ENCODE data around the gene GTF2I.
"Not testable (repeated sequence)": the region's sequence is repeated elsewhere in the genome, so short reads cannot be mapped to it uniquely, and the experiment has no call there.

Gene GTF2I

DNA sequence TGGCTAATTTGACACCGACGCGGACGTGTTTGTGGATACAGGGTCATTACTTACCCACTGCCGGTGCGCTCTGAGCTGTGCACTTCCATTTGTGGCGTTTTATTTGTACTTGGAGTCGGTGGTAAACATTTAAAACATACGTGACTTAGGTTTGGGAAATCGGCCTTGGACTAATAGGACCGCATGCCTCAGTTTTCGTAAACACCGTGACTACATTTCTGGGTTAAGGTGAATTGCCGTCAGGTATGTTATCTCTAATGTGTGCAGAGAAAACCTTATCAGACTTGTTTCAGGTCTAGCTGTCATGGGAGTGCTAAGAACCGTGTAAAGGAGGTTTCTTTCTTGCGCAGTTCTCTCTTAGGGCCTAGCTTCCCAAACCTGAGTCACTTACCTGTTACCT, 64.6 kb downstream of the GTF2I start:
- no peak for TF ChIP-seq CTCF (IDR thresholded peaks at IDR 0.05; ENCODE audit: insufficient read depth, low read depth, low read length, missing control alignments)
- no peak for DNase-seq (ENCODE audit: low read depth)
- H3K4me3 ChIP-seq (ENCODE audit: low read depth, low read length) = no peak overlapping the region

DNA sequence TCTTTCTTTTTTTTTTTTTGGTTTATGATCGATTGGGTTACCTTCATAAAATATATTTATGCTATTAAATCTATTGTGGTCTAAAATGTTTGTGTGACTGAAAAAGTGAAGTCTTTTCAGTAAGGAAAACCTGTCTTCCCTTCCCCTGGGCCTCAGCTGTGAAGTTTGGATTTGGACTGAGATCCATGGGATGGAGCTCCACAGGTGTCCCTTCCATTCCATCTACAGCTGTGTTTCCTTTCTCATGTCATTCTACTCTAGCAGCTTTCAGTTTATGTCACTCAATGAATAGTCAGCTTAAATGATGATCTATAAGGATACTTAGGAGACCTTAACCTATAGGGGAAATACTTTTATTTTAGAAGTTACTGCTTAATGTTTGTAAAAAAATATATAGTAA, 68.3 kb downstream of the GTF2I start:
- no peak for DNase-seq (ENCODE audit: low read depth)
- H3K4me3 ChIP-seq (ENCODE audit: low read depth, low read length) = no peak overlapping the region
- TF ChIP-seq CTCF (IDR thresholded peaks at IDR 0.05; ENCODE audit: insufficient read depth, low read depth, low read length, missing control alignments) = no peak

- no peak for TF ChIP-seq CTCF (IDR thresholded peaks at IDR 0.05; ENCODE audit: insufficient read depth, low read depth, low read length, missing control alignments)
- H3K4me3 ChIP-seq (ENCODE audit: low read depth, low read length) = no peak overlapping the region
- DNase-seq (ENCODE audit: low read depth) = no peak
Observed at GRCh38 chr7:74726309-74727101, 69.0 kb downstream of the GTF2I start.

DNA sequence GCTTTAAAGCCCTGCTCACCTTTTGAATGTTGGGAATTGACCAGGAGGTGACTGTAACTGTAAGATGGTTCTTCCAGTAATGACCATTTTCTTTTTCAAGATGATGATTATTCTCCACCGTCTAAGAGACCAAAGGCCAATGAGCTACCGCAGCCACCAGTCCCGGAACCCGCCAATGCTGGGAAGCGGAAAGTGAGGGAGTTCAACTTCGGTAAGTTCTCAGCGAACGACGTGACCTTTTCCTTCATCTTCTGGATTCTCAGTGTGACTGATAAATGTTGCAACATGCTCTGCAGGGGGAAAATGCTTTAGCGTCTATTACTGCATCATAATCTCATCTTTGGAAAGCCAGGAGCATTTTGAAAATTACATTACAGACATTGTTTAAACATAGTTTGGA, 71.2 kb downstream of the GTF2I start:
- H3K4me3 ChIP-seq (ENCODE audit: low read depth, low read length); DNase-seq (ENCODE audit: low read depth): not testable (repeated sequence)

- H3K4me3 ChIP-seq (ENCODE audit: low read depth, low read length); DNase-seq (ENCODE audit: low read depth): not testable (repeated sequence)
Observed at GRCh38 chr7:74730186-74730585, 72.7 kb downstream of the GTF2I start.

- DNase-seq (ENCODE audit: low read depth); H3K4me3 ChIP-seq (ENCODE audit: low read depth, low read length): not testable (repeated sequence)
Observed at GRCh38 chr7:74739974-74740703, 82.6 kb downstream of the GTF2I start.

DNA sequence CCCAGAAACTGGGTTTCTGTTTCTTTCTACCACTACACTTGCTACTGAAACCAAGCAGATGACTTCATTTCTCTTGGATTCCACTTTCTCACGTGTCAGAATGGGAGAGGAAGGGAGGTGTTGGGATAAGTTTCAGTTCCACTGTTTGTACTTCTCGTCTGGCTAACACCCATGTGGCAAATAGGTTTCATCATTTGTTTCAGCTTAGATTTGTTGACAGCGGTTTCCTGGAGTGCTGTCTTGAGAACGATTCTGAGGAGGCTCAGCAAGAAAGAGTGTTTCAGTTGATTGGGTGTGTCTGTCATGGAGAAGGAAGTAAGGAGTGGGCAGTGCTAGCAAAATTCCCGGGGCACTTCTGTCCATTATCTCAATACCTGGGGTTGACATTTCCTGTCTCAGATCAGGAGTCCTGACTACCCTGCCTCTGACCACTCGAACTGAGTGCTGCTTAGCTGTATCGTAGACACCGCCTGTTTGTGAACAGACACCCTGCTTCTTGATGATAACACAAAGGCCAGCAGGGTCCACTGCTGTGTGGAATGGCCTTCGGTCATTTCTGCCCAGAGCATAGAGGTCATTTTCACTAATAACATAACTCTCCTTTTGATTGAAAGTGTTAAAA, 86.5 kb downstream of the GTF2I start:
- not testable (repeated sequence) for DNase-seq (ENCODE audit: low read depth); H3K4me3 ChIP-seq (ENCODE audit: low read depth, low read length)

DNA sequence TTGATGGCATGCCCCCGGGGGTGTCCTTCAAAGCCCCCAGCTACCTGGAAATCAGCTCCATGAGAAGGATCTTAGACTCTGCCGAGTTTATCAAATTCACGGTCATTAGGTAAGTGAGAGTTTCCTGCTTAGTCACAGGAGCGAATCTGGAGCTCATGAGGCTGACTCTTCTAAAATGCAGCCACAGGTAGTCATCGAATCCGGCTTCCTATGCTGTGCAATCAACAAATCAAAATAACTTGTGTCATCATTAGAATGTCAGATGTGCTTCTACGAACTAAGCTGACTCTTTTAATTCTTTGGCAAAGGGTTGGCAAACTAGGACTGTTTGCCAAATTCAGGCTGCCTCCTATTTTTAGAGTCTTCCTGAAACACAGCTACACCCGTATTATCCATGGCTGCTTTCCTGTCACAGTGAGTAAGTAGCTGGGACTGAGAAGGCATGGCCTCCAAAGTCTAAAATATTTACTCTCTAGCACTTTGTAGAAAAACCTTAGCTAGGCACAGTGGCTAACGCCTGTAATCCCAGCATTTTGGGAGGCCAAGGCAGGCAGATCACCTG, 96.5 kb downstream of the GTF2I start:
- DNase-seq (ENCODE audit: low read depth); H3K4me3 ChIP-seq (ENCODE audit: low read depth, low read length): not testable (repeated sequence)

DNA sequence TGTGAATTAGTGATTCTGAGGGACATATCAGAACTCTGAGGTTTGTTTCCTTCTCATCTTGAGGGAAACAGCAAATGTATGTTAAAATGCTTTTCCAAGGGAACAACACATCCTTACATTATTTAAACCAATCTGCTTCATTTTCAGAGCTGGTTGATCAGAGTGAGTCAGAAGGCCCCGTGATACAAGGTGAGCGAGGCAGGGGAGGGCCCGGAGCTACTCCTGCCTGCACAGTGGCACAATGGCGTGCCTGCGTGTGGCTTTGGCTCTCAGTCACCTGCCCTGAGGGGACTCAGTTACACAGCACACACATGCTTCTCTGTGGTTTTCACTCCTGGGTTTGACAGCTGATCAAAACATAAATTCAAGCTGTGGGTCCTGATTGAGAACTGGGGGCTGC, 99.2 kb downstream of the GTF2I start:
- not testable (repeated sequence) for H3K4me3 ChIP-seq (ENCODE audit: low read depth, low read length); DNase-seq (ENCODE audit: low read depth)

DNA sequence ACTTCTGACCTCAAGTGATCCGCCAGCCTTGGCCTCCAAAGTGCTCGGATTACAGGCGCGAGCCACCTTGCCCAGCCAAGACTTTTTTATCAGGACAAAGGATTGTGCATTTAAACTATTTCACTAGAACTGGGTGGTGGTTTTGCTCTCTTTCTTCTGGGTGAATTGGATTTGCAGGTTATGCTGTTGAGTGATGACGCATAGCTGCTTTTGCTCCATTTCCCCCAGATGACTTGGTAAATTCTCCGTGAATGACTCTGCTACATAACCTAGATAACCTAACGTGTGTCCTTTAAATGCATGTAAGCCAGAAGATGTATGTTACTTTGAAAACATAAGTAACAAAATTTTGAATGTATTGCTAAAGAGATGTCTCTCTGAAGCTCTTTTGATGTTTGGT, 100.8 kb downstream of the GTF2I start:
- H3K4me3 ChIP-seq (ENCODE audit: low read depth, low read length) = not testable (repeated sequence)

DNA sequence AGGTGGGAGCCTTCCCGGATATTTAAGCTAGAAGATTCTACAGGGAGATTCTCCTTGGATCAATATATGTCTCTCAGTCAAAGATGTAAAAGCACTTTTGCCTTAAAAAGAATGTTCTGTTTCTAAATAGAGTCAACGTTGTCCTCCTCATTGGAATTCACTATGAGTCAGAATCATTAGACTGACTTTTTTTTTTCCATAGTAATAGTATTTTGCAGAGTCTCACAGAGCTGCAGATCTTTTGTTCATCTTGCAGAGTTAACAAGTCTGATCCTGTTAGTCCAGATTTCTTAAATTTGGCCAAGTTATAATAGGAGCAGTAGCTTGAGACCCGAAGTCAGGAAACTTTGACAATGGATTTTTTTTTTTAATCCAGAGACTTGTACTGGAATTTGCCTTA, 101.5 kb downstream of the GTF2I start:
- not testable (repeated sequence) for DNase-seq (ENCODE audit: low read depth)

More for the DNA sequence above, 100.8 kb downstream of the GTF2I start:
- not testable (repeated sequence) for DNase-seq (ENCODE audit: low read depth)

DNA sequence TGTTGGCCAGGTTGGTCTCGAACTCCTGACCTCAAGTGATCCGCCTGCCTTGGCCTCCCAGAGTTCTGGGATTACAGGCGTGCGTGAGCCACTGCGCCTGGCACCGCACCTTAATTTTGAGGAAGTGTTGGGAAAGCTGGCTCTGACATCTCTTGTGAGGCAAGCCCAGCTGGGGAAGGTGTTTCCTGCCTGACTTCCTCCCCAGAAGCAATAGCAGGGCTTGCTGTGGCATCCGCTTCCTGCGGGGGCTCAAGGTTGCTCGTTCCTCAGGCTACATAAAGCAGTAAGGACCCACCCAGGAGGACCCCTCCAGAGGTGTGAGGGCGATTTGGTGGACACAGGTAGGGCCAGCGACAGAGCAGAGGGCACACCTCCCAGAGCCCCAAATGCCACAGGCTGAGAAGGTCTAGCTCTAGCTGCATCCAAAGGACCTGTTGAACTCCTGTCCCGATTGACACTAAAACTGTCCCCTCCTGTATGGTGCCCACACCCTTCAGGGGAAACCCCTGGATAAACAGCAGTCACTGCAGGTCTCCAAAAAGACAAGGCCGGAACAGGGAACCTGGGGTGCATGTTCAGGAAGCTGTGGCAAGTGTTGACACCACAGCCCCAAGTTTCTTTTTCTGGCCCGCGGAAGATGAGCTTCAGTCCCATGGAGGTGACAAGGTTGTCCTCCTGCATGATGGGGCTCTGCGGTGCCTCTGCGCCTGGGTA, 107.8 kb downstream of the GTF2I start:
- not testable (repeated sequence) for H3K4me3 ChIP-seq (ENCODE audit: low read depth, low read length); DNase-seq (ENCODE audit: low read depth)

More for the DNA sequence above, 101.5 kb downstream of the GTF2I start:
- not testable (repeated sequence) for H3K4me3 ChIP-seq (ENCODE audit: low read depth, low read length)

DNA sequence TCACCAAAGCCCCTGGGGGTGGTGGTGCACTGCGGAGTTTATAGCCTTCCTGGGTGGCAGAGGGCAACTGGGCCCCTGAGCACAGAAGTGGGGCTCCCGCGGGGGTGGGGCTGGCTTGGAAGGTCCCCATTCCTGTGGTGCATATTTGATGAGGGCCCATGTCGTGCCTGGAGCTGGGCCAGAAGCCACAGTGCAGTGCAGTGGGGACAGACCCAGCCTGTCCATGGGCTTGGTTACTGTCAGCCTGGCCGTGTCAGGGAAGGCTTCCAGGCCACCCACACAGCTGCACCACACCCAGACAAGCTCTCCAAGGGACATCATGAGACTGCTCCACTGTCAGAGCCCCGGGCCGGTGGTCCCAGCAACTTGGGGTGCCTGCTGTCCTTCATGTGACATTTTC, 109.0 kb downstream of the GTF2I start:
- H3K4me3 ChIP-seq (ENCODE audit: low read depth, low read length) = not testable (repeated sequence)

DNA sequence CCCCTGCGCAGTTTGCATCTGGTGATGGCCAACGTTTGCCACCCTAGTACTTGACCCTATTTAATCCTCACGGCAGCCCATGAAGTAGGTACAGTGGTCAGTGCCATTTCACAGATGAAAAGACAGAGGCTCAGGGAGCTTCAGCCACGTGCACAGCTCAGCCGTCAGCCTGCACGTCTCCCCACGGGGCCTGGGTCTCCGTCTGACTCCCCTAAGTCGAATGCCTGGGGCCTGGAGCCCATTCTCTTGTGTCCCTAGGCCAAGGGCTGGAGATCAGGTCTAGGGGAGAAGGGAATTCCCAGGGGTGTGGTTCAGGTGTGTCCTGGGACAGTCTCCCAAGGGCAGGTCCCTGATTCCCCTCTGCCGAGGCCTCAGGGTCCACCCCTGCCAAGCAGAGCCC, 109.5 kb downstream of the GTF2I start:
- not testable (repeated sequence) for H3K4me3 ChIP-seq (ENCODE audit: low read depth, low read length); DNase-seq (ENCODE audit: low read depth)

More for the DNA sequence above, 109.0 kb downstream of the GTF2I start:
- not testable (repeated sequence) for DNase-seq (ENCODE audit: low read depth)
